SU-DHL-6 (cell line): ENCODE measurements around the gene NLRP1.

Source experiments
- H2AFZ ChIP-seq: fragments of 200-600 bp; sonication (generic); 2 replicates; pipeline ENCODE4 v1.6.1; 2014; ENCODE audit warnings: low read depth, mild to moderate bottlenecking, moderate library complexity, mixed read lengths, antibody characterized with exemption, low read length; ENCODE audit not compliant: severe bottlenecking
- H3F3A ChIP-seq: fragments of 200-600 bp; shearing (Covaris generic); 2 replicates; pipeline ENCODE4 v1.6.0; 2016; ENCODE audit warnings: antibody characterized with exemption, mild to moderate bottlenecking; ENCODE audit not compliant: insufficient read depth
- H3K27ac ChIP-seq: fragments of 200-600 bp; sonication (generic); 2 replicates; pipeline ENCODE4 v1.5.1; 2016; ENCODE audit warnings: low read depth, mild to moderate bottlenecking, low read length, moderate library complexity, mixed read lengths
- H3K27me3 ChIP-seq: fragments of 200-600 bp; sonication (generic), shearing (Covaris generic); 2 replicates; pipeline ENCODE4 v1.6.0; 2014; ENCODE audit warnings: mild to moderate bottlenecking, low read length
- H3K36me3 ChIP-seq: fragments of 200-600 bp; sonication (generic); 2 replicates; pipeline ENCODE4 v1.6.1; 2014; ENCODE audit warnings: mild to moderate bottlenecking, low read length, mixed read lengths
- H3K4me2 ChIP-seq: fragments of 300-600, 200-600 bp; shearing (Covaris generic), sonication (generic); 2 replicates; pipeline ENCODE4 v1.6.0; 2014; ENCODE audit warnings: low read length, low read depth, mild to moderate bottlenecking; ENCODE audit not compliant: poor library complexity, severe bottlenecking
- H3K4me3 ChIP-seq: fragments of 200-600 bp; sonication (generic); 2 replicates; pipeline ENCODE4 v1.5.1; 2014; ENCODE audit warnings: antibody characterized with exemption, low read length, mild to moderate bottlenecking, mixed read lengths; ENCODE audit not compliant: insufficient read depth, poor library complexity, severe bottlenecking
- H3K79me2 ChIP-seq: fragments of 200-600 bp; sonication (generic); 2 replicates; pipeline ENCODE4 v1.6.1; 2014; ENCODE audit warnings: mild to moderate bottlenecking, low read length, moderate library complexity; ENCODE audit not compliant: insufficient read depth
- H3K9ac ChIP-seq: fragments of 200-600 bp; sonication (generic); 2 replicates; pipeline ENCODE4 v1.7.0; 2014; ENCODE audit warnings: mild to moderate bottlenecking, low read length
- H3K9me2 ChIP-seq: fragments of 200-600 bp; sonication (generic); replicated peaks from 2 replicates; pipeline ENCODE4 v1.6.1; 2014; ENCODE audit warnings: low read length; ENCODE audit not compliant: insufficient read depth
- H3K9me3 ChIP-seq: fragments of 200-600 bp; sonication (generic); 2 replicates; pipeline ENCODE4 v1.6.1; 2014; ENCODE audit warnings: low read length, mixed read lengths; ENCODE audit not compliant: insufficient read depth
- H4K20me1 ChIP-seq: fragments of 200-600 bp; sonication (generic); 2 replicates; pipeline ENCODE4 v1.6.1; 2014; ENCODE audit warnings: low read depth, mild to moderate bottlenecking, antibody characterized with exemption, low read length, moderate library complexity, mixed read lengths
- CTCF ChIP-seq: fragments of 200-600 bp; sonication (generic); IDR thresholded peaks from one replicate; pipeline ENCODE4 v1.5.1; 2017; ENCODE audit warnings: antibody characterized with exemption, mild to moderate bottlenecking, low read length, moderate library complexity; ENCODE audit not compliant: insufficient read depth, poor library complexity, severe bottlenecking
- EZH2phosphoT487 ChIP-seq: fragments of 200-600 bp; sonication (generic), shearing (Covaris generic); conservative IDR thresholded peaks from 2 replicates; pipeline ENCODE4 v1.6.1; 2018; ENCODE audit warnings: mild to moderate bottlenecking, antibody characterized with exemption, low read length, moderate library complexity, mixed read lengths

The NLRP1 gene

GRCh38 chr17:5531085-5531418, 53.3 kb downstream of the NLRP1 start:
- TF ChIP-seq EZH2phosphoT487 (no peak), CTCF (no peak)

GRCh38 chr17:5530265-5531084, 53.8 kb downstream of the NLRP1 start:
- no peak overlapping the region for H3K9ac ChIP-seq
- H3K4me2 ChIP-seq: no peak overlapping the region
- no peaks in the 10 kb centered on the region for H3K79me2 ChIP-seq
- H3F3A ChIP-seq: no peaks in the 10 kb centered on the region
- no peak for TF ChIP-seq EZH2phosphoT487
- no peak for TF ChIP-seq CTCF
- H3K36me3 ChIP-seq: no peaks in the 10 kb centered on the region
- no peak overlapping the region for H3K4me3 ChIP-seq
- H2AFZ ChIP-seq: no peak overlapping the region
- H3K9me3 ChIP-seq: no peaks in the 10 kb centered on the region
- H4K20me1 ChIP-seq: no peaks in the 10 kb centered on the region
- no peaks in the 10 kb centered on the region for H3K9me2 ChIP-seq
- no peak overlapping the region for H3K27ac ChIP-seq
- no peaks in the 10 kb centered on the region for H3K27me3 ChIP-seq

More at GRCh38 chr17:5531085-5531418, 53.3 kb downstream of the NLRP1 start:
- Histone ChIP-seq H3K79me2 (no peaks in the 10 kb centered on the region), H3K9ac (no peak overlapping the region), H3F3A (no peaks in the 10 kb centered on the region), H3K27ac (no peak overlapping the region), H3K9me3 (no peaks in the 10 kb centered on the region), H3K4me3 (no peak overlapping the region), H3K9me2 (no peaks in the 10 kb centered on the region), H4K20me1 (no peaks in the 10 kb centered on the region), H3K36me3 (no peaks in the 10 kb centered on the region), H2AFZ (no peak overlapping the region), H3K4me2 (no peak overlapping the region), H3K27me3 (no peaks in the 10 kb centered on the region)

GRCh38 chr17:5527601-5528250, 56.6 kb downstream of the NLRP1 start:
- no peaks in the 10 kb centered on the region for H3F3A ChIP-seq
- H3K9ac ChIP-seq: no peak overlapping the region
- H2AFZ ChIP-seq: no peak overlapping the region
- H3K27ac ChIP-seq: no peak overlapping the region
- no peak for TF ChIP-seq CTCF
- TF ChIP-seq EZH2phosphoT487: no peak
- no peaks in the 10 kb centered on the region for H3K9me3 ChIP-seq
- no peaks in the 10 kb centered on the region for H3K27me3 ChIP-seq
- no peaks in the 10 kb centered on the region for H3K36me3 ChIP-seq
- H3K4me2 ChIP-seq: no peak overlapping the region
- H4K20me1 ChIP-seq: no peaks in the 10 kb centered on the region
- no peak overlapping the region for H3K4me3 ChIP-seq
- H3K79me2 ChIP-seq: no peaks in the 10 kb centered on the region
- H3K9me2 ChIP-seq: no peaks in the 10 kb centered on the region
